ENCODE data around the gene FSTL5. TPM values are rescaled to one million over a fixed set of nuclear protein-coding genes. Genes with fewer than 3 reads are reported as not detected.

FSTL5 gene
- total RNA-seq, 1 experiment from 2014 or later: not detected

- DNase-seq: no peak
- Histone ChIP-seq H2AK5ac (ENCODE audit: insufficient read length, low read length) (no peak overlapping the region), H3K4me1 (ENCODE audit: insufficient read depth, low read length) (no peaks in the 10 kb centered on the region), H3K27me3 (ENCODE audit: insufficient read depth, low read length) (no peaks in the 10 kb centered on the region), H4K8ac (replicated peaks; ENCODE audit: insufficient read length, low read depth, low read length) (no peak overlapping the region), H3K23ac (ENCODE audit: insufficient read length, low read depth, low read length) (no peak overlapping the region), H4K20me1 (ENCODE audit: control insufficient read depth, insufficient read depth, insufficient read length) (no peaks in the 10 kb centered on the region), H2BK120ac (ENCODE audit: low read depth, low read length, poor library complexity, severe bottlenecking) (no peak overlapping the region), H3K9ac (ENCODE audit: extremely low read depth, insufficient read length, low read length) (no peak overlapping the region), H3K79me2 (ENCODE audit: insufficient read depth, low read length) (no peaks in the 10 kb centered on the region), H2AFZ (ENCODE audit: low read length) (no peak overlapping the region), H3K18ac (ENCODE audit: insufficient read length, low read depth, low read length) (no peak overlapping the region), H4K5ac (ENCODE audit: insufficient read length, low read depth, low read length) (no peak overlapping the region), H2BK15ac (ENCODE audit: low read depth, low read length) (no peak overlapping the region), H3K27ac (ENCODE audit: insufficient read length, low read depth, low read length) (no peak overlapping the region), H2BK5ac (ENCODE audit: insufficient read length, low read length) (no peak overlapping the region), H3K4ac (ENCODE audit: low read depth, low read length) (no peak overlapping the region), H2BK20ac (ENCODE audit: low read depth, low read length, poor library complexity, severe bottlenecking) (no peak overlapping the region), H3K14ac (ENCODE audit: insufficient read depth, low read length) (no peak overlapping the region), H3K23me2 (ENCODE audit: insufficient read length, low read depth, low read length, poor library complexity, severe bottlenecking) (no peaks in the 10 kb centered on the region), H3T11ph (ENCODE audit: low read length) (no peak overlapping the region), H3K4me2 (ENCODE audit: insufficient read depth, insufficient read length, low read length) (no peak overlapping the region), H2BK12ac (ENCODE audit: insufficient read length, low read depth, low read length) (no peak overlapping the region), H3K56ac (ENCODE audit: insufficient read length, low read depth, low read length) (no peak overlapping the region), H4K91ac (ENCODE audit: insufficient read length, low read depth, low read length) (no peak overlapping the region), H3K79me1 (ENCODE audit: insufficient read depth, low read depth, low read length, poor library complexity, severe bottlenecking) (no peaks in the 10 kb centered on the region), H3K9me3 (ENCODE audit: control insufficient read depth, low read depth, low read length) (no peaks in the 10 kb centered on the region)
- Mint-ChIP-seq H3K36me3 (ENCODE audit: insufficient read depth in 1 of 3, low read depth in 3 of 3) (peaks cover 0 to 7% (median 0%) of the 10 kb centered on the region in 3 experiments; a peak in 3 of 7 replicates), H3K4me3 (no peak overlapping the region), H3K27ac (no peak overlapping the region), H3K27me3 (ENCODE audit: low read depth) (no peaks in the 10 kb centered on the region), H3K4me1 (no peaks in the 10 kb centered on the region), H3K9me3 (peaks cover 5 to 6% of the 10 kb centered on the region in 2 experiments; a peak in 4 of 5 replicates)
- WGBS (ENCODE audit: extremely low coverage, insufficient read length, low lambda C conversion rate): no CpG with 5 or more reads among the region's 2 CpGs
- no peak for TF ChIP-seq CTCF (conservative IDR thresholded peaks at IDR 0.05)
These were observed 37.9 kb upstream of the FSTL5 start for GRCh38 chr4:162201673-162202072.

Data from H9 (cell line).